Central memory CD4-positive, alpha-beta T cell (primary cell): ENCODE measurements around the gene ACTRT2.

Experiments
- DNase-seq: peaks from one replicate; pipeline ENCODE4 v3.0.0; 2022

The ACTRT2 gene

GRCh38 chr1:3033040-3033789 lies 11.9 kb downstream of the ACTRT2 start:
- peak; percentile 73 for DNase-seq

- DNase-seq, result no peak
Observed at GRCh38 chr1:3033790-3034090, 12.5 kb downstream of the ACTRT2 start.

DNA sequence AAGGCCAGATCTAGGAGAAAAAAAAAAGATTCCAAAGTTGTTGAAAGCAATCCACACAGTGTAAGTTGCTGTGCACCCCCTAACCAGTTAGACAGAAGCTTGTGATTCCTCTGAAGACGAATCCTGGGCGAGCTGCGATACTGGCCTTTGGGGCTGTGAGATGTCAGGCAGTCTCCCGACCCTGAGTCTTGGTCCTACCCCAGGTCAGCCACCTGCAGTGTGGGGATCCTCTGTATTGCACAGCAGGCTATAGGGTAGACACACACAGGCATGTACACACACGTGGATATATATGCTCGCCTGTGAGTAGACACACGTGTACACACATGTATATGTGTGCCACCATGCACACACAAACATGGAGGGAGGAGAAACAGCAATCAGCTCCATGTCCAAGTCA lies 12.9 kb downstream of the ACTRT2 start:
- no peak for DNase-seq

DNA sequence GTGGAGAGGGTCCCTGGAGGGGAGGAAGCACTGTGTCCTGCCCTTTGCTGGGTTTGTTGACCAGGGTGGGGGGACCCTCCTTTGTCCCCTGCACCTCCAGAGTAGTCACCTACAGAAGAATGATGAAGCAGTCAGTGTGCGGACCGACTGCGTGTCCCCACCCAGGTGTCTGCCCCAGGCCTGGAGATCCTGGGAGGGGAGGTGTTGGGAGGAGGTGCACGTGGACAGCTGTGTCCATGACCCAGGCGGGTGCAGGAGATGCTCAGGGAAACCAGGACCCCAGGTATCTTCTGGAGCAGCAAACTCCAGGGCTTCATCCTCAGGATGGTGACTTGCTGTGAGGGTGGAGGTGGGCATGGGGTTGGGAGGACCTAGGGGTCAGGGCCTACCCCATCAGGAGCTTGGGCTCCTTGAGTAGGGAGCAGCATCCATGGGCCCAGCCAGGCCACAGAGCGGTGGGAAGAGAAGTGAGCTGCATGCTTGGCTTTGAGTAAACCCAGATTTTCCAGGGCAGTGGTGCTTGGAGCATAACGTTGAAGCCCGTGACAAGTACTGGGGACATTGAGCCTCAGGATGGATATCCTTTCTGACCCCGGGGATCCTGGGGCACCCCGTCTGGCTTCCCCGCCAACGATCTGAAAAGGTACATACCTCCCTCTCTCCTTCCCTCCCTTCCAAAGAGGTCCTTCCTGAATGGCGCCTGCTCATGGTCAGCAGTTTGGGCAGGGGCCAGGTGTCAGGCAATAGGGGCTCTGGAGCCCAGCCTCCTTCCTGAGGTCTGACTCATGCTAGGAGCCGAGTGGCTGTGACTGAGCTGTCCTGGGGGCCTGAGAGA lies 13.7 kb downstream of the ACTRT2 start:
- DNase-seq, result no peak

DNA sequence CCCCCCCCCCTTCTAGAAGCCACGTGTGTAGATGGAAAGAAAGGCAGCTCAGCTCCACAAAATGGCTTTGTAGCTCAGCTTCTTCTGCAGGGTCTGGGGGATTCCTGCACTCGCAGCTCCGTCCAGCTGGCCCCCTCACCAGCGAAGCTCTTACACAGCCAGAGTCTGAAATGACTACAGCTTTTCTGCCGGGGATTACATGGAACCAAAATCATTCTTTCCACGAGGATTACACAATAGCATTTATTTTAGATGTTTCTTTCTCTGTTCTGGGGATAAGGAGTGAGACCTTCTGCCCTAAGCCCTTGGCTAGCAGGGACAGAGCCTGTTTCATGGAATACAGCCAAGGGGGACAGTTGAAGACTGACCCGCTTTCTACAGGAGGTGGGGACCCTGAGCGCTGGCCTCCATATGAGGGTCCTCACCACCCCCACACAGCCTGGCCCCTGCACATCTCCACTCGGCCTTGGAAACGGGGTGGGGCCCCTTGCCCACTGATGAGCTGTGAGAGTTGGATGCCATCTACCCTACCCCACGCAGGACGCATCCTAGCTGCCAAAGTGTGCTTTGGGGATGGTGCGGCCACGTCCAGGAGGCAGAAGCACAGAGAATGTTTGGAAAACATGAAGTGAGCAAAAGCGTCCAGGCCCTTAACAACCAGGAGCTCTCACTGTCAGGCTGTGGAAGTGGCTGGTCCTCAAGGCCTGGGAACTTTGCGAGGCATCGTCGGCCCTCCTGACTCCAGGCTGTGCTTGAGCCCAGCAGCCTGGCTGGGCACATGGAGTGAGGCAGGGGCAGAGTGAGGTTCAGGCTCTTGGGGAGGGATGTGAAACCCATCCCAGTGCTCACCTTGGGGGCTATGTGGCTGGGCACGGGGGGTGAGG lies 14.5 kb downstream of the ACTRT2 start:
- DNase-seq, result no peak

GRCh38 chr1:3036447-3037280 lies 15.4 kb downstream of the ACTRT2 start:
- no peak for DNase-seq

DNA sequence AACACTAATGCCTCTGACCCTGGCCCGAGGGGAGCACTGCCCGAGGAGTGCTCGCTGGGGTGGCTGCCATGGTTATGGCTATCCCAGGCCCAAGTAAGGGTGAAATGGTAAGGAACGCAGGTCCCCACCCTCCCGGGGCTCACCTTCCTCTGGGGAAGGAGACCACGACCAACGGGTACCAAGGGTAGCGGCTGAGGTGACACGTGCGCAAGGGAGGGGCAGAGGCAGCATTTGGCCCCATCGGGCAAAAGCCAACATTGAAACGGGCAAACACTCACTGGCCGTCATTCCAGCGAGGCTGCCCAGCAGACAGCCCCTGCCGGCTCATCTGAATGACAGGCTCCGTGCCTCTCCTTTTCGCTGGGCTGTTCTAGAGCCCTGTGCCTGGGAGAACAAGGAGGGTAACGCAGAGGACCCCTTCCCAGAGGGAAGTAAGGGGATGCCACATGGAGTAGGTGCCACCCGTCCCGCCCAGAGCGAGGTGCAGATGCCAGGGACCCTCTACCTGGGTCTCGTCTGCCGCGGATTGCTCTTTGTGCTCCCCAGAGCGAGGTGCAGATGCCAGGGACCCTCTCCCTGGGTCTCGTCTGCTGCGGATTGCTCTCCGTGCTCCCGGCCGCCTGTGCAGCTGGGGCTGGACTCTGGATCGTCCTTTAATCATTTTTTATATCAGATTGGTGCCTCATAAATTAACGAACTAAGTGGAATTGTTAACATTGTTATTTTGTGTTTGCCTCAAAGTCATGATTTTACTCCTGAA lies 16.2 kb downstream of the ACTRT2 start:
- DNase-seq, result no peak

- no peak for DNase-seq
Observed at GRCh38 chr1:3038113-3038551, 16.9 kb downstream of the ACTRT2 start.

GRCh38 chr1:3038571-3039181 lies 17.4 kb downstream of the ACTRT2 start:
- DNase-seq, result no peak

- no peak for DNase-seq
Observed at GRCh38 chr1:3040004-3040403, 18.7 kb downstream of the ACTRT2 start.

- no peak for DNase-seq
Observed at GRCh38 chr1:3042481-3042880, 21.2 kb downstream of the ACTRT2 start.

DNA sequence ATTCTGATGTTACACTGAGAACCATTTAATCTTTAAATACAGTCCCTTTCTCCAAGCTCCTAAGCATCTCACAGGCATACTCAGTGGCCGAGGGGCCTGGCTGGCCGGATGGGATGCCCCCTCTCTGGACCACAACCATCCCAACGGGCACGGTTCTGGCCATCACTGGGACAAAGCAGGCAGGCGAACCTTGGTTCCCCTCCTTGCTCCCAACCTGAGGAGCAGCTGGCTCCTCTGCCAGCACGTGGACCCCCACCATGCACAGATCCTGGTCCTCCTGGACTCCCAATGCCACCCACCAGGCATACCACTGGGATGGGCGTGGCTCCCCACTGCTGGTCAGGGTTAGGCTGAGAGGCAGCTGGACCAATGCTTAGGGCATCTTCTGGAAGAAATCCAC lies 27.9 kb downstream of the ACTRT2 start:
- DNase-seq, result no peak

- DNase-seq, result no peak
Observed at GRCh38 chr1:3049905-3050304, 28.6 kb downstream of the ACTRT2 start.

DNA sequence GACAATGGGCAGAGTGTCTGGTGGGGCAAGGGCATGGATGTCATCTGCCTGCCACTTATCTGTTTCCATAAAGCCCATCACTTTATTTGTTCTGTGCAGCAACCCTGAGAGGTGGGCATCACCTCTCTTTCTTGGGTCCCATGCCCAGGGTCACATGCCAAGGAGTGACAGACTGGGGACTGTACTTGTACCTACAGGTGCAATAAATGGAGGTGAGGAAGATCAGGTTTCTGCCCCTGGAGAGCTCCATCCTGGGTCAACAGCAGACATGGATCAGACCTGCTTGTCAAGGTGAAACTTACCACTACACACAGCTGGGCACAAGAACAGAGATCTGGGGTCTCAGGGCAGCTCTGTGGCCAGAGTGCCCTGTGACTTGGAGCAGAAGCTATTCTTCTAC lies 29.3 kb downstream of the ACTRT2 start:
- DNase-seq, result no peak

DNA sequence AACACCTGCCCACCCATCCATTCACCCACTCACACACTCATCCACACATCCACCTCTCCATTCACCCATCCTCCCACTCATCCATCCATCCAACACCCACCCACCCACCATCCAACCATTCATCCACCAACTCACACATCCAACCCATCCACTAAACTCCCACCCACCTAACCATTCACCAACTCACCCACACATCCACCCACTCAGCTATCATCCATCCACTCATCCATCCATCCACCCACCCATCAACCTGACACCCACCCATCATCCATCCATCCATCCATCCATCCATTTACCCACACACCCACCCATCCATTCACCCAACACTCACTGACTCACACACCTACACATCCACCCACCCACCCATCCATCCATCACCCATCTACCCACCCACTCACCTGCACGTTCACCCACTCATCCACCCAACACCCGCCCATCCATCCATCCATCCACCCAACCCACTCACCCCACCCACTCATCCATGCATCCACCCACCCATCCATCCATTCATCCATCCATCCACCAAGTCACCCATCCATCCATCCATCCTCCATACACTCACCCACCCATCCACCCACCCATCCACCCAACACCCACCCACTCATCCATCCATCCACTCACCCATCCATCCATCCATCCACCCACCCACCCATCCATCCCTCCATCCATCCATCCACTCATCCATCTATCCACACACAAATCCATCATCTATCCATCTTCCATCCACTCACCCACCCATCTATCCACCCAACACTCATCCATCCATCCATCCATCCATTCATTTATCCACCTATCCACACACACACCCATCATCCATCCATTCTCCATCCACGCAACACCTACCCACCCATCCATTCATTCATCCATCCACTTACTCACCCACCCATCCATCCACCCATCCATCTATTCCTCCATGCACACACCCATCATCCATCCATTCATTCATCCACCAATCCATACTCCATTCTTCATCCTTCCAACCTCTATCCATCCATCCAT lies 30.3 kb downstream of the ACTRT2 start:
- no peak for DNase-seq

DNA sequence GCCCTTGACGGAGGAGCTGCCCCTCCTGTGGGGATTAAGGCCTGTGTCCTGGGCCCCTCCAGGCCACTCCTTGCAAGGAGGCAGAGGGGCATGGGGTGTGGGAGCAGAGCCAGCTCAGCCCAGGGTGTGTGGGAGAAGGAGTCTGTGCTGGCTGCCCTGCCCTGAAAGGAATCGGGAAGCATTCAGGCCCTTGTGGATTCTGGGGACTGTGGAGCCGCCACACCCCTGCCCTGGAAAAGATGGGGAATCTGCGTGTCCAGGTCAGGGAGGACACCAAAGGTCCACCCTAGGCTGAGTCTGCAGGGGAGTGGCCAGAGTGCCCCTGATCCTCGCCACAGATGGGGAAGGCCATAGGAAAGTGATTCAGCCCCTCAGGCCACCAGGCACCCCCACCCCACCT lies 31.2 kb downstream of the ACTRT2 start:
- DNase-seq, result no peak

- no peak for DNase-seq
Observed at GRCh38 chr1:3053366-3053980, 32.2 kb downstream of the ACTRT2 start.

- no peak for DNase-seq
Observed at GRCh38 chr1:3053986-3054385, 32.7 kb downstream of the ACTRT2 start.

DNA sequence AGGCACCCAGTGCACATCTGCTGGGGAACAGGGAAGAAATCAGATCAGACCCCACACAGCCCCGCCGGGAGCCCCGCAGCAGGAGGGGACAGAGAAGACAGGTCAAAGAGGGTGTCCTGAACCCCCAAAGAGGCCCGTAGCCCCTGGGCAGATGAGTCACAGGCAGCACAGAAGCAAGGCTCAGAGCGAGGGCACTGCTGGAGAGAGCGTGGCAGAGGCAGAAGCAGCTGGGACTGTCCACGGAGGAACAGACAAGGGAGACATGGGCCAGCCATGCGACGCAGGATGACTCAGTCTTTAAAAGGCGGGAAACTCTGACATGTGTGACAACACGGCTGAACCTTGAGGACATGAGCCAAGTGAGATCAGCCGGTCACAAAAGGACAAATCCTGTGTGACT lies 33.2 kb downstream of the ACTRT2 start:
- DNase-seq, result no peak
